ENCODE data around the gene PRSS22. TPM values are rescaled to one million over a fixed set of nuclear protein-coding genes. Genes with fewer than 3 reads are reported as not detected.

PRSS22 gene
- total and polyA plus RNA-seq, 4 donors = 0.31 to 1.5 TPM; not detected in 2

DNA sequence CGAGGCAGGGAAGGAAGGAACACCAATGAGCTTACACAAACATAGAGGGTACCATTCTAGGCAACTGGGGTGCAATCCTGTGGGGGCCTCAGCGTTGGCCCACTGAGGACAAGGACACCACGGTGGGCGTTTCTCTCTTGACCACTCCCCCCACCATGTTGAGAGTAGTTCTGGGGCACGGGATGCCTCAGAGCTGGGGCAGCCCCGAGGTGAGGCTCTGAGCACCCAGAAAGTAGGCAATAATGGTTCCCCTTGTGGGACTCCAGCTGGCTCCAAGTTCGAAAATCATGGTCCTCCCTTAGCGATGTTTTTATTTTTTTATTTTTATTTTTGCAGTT is 35.8 kb downstream of the PRSS22 start:
- ATAC-seq (ENCODE audit: low FRiP score) = no peak
- Histone ChIP-seq H3K4me1 (ENCODE audit: control insufficient read depth in 1 of 2, insufficient read depth in 2 of 2, low read length in 2 of 2) (no peaks in the 10 kb centered on the region), H3K4me3 (ENCODE audit: low read length in 2 of 2) (no peak overlapping the region), H3K27ac (ENCODE audit: low read depth in 1 of 2, low read length in 2 of 2) (no peak overlapping the region), H3K9me3 (ENCODE audit: control insufficient read depth, low read length) (peaks cover 1% of the 10 kb centered on the region), H3K27me3 (ENCODE audit: control insufficient read depth in 1 of 2, insufficient read depth in 2 of 2, low read length in 1 of 2) (no peaks in the 10 kb centered on the region), H3K36me3 (ENCODE audit: control insufficient read depth in 1 of 2, insufficient read depth in 2 of 2, low read length in 1 of 2) (no peaks in the 10 kb centered on the region)
- intact Hi-C loops (cut with DNase I) = no loop called here
- WGBS, 2 donors = 66 to 73% methylated on average over 8 of the region's 8 CpGs
- DNase-seq = peak in 1 of 2 donors; percentile 51

DNA sequence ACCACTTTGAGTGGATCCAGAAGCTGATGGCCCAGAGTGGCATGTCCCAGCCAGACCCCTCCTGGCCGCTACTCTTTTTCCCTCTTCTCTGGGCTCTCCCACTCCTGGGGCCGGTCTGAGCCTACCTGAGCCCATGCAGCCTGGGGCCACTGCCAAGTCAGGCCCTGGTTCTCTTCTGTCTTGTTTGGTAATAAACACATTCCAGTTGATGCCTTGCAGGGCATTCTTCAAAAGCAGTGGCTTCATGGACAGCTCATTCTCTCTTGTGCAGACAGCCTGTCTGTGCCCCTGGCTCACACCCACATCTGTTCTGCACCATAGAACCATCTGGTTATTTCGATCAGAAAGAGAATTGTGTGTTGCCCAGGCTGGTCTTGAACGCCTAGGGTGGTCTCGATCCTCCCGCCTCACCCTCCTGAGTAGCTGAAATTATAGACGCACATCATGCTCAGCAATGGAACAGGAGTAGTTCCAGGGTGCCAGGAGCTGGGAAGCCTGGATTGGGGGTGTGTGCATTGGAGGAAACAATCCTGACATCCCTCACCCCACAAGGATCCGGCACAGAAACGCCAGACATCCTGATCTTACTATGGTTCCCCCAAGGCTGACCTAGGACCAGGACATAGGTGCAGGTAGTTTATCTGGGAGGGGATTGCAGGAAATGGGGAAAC is 36.3 kb downstream of the PRSS22 start:
- H3K9me3 ChIP-seq (ENCODE audit: control insufficient read depth, low read length) = peaks cover 1% of the 10 kb centered on the region
- H3K27ac ChIP-seq (ENCODE audit: low read depth in 1 of 2, low read length in 2 of 2) = no peak overlapping the region
- no peaks in the 10 kb centered on the region for H3K4me1 ChIP-seq (ENCODE audit: control insufficient read depth in 1 of 2, insufficient read depth in 2 of 2, low read length in 2 of 2)
- peak; percentile 23 to 31 for DNase-seq
- 75 to 76% methylated on average over 9 of the region's 9 CpGs for WGBS, 2 donors
- H3K4me3 ChIP-seq (ENCODE audit: low read length in 2 of 2) = no peak overlapping the region
- intact Hi-C loops (cut with DNase I) = no loop called here
- no peaks in the 10 kb centered on the region for H3K27me3 ChIP-seq (ENCODE audit: control insufficient read depth in 1 of 2, insufficient read depth in 2 of 2, low read length in 1 of 2)
- ATAC-seq (ENCODE audit: low FRiP score) = no peak
- no peaks in the 10 kb centered on the region for H3K36me3 ChIP-seq (ENCODE audit: control insufficient read depth in 1 of 2, insufficient read depth in 2 of 2, low read length in 1 of 2)

GRCh38 chr16:2820836-2821486 is 37.0 kb downstream of the PRSS22 start:
- Histone ChIP-seq H3K9me3 (ENCODE audit: control insufficient read depth, low read length) (peaks cover 1% of the 10 kb centered on the region), H3K27me3 (ENCODE audit: control insufficient read depth in 1 of 2, insufficient read depth in 2 of 2, low read length in 1 of 2) (no peaks in the 10 kb centered on the region), H3K27ac (ENCODE audit: low read depth in 1 of 2, low read length in 2 of 2) (no peak overlapping the region), H3K4me3 (ENCODE audit: low read length in 2 of 2) (no peak overlapping the region), H3K4me1 (ENCODE audit: control insufficient read depth in 1 of 2, insufficient read depth in 2 of 2, low read length in 2 of 2) (no peaks in the 10 kb centered on the region), H3K36me3 (ENCODE audit: control insufficient read depth in 1 of 2, insufficient read depth in 2 of 2, low read length in 1 of 2) (no peaks in the 10 kb centered on the region)
- whole genome bisulfite sequencing, 2 donors = 74 to 81% methylated on average over 13 to 14 of the region's 14 CpGs
- intact Hi-C loops (cut with DNase I) = no loop called here
- DNase-seq (peak; percentile 12 to 57), ATAC-seq (ENCODE audit: low FRiP score) (no peak)

DNA sequence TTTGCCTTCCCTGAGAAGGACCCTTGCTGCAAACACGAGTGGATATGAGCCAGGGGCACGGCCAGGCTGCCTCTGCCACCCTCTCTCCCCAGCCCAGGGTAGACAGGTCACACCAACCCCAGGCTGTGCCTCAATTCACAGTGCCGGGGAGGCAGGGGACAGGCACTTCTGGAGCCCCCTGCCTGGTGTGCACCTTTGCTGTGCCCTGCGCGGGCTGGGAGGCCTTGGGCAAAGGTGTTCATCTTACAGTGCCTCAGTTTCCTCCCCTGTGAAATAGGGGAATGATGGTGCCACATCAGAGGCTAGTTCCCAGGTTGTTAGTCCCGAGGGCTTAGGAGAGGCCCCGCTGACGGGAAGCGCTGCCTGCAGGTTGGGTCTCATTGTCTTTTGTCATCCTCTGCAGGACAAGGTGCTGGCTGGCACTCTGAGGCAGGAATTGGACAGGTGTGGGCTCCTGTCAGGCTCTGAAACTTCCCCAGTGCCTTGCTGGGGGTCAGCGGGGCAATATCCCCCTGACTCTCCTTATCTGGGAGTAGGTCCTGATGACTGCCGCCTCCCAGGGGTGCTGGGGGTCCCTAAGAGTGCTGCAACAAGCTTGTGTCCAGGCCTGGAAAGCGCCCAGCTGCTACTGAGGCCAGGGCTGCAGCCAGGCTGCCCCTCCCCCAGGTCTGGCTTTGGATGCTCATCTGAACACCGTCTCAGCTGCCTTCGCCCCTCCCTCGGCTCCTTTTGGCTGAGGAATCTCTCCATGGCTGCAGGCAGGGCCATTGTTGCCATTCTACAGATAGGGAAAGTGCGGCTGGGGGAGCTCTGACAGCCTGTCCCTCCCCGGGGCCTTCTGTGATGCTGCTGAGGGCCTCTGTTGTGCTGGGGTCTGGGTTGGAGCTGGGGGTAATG is 37.8 kb downstream of the PRSS22 start:
- Histone ChIP-seq H3K9me3 (ENCODE audit: control insufficient read depth, low read length) (peaks cover 1% of the 10 kb centered on the region), H3K4me1 (ENCODE audit: control insufficient read depth in 1 of 2, insufficient read depth in 2 of 2, low read length in 2 of 2) (no peaks in the 10 kb centered on the region), H3K36me3 (ENCODE audit: control insufficient read depth in 1 of 2, insufficient read depth in 2 of 2, low read length in 1 of 2) (no peaks in the 10 kb centered on the region), H3K27me3 (ENCODE audit: control insufficient read depth in 1 of 2, insufficient read depth in 2 of 2, low read length in 1 of 2) (no peaks in the 10 kb centered on the region), H3K27ac (ENCODE audit: low read depth in 1 of 2, low read length in 2 of 2) (no peak overlapping the region), H3K4me3 (ENCODE audit: low read length in 2 of 2) (no peak overlapping the region)
- ATAC-seq (ENCODE audit: low FRiP score) (no peak), DNase-seq (peak; percentile 43 to 72)
- intact Hi-C loops (cut with DNase I) = no loop called here
- WGBS, 2 donors = 66 to 68% methylated on average over 16 to 17 of the region's 17 CpGs

- intact Hi-C loops (cut with DNase I) = no loop called here
- 79 to 82% methylated on average over 18 of the region's 18 CpGs for WGBS, 2 donors
- peak; percentile 25 to 53 for DNase-seq
- Histone ChIP-seq H3K9me3 (ENCODE audit: control insufficient read depth, low read length) (peaks cover 1% of the 10 kb centered on the region), H3K4me3 (ENCODE audit: low read length in 2 of 2) (no peak overlapping the region), H3K4me1 (ENCODE audit: control insufficient read depth in 1 of 2, insufficient read depth in 2 of 2, low read length in 2 of 2) (no peaks in the 10 kb centered on the region), H3K36me3 (ENCODE audit: control insufficient read depth in 1 of 2, insufficient read depth in 2 of 2, low read length in 1 of 2) (no peaks in the 10 kb centered on the region), H3K27ac (ENCODE audit: low read depth in 1 of 2, low read length in 2 of 2) (no peak overlapping the region), H3K27me3 (ENCODE audit: control insufficient read depth in 1 of 2, insufficient read depth in 2 of 2, low read length in 1 of 2) (no peaks in the 10 kb centered on the region)
- no peak for ATAC-seq (ENCODE audit: low FRiP score)
Observed at GRCh38 chr16:2819179-2819938, 38.6 kb downstream of the PRSS22 start.

DNA sequence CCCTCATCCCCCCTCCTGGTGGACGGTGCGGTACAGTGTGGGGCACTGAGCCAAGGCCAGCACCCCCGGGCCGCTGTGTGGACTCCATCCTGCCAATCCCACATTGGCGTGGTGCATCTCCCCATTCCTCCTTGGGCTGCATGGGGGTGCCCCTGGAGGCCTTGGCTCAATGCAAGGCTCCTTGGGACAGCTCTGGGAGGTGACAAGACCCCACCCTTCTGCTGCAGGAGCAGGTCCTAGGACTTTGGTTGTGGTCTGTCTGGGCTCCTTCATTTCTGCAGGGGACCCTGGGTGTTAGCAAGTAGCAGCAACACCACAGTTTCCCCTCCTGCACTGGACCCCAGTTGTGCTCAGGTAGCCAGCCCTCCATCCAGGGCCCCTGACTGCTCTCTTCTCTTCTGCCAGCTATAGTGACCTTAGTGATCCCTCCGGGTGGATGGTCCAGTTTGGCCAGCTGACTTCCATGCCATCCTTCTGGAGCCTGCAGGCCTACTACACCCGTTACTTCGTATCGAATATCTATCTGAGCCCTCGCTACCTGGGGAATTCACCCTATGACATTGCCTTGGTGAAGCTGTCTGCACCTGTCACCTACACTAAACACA is 39.6 kb downstream of the PRSS22 start:
- intact Hi-C loops (cut with DNase I) = no loop called here
- ATAC-seq (ENCODE audit: low FRiP score) = no peak
- no peaks in the 10 kb centered on the region for H3K27me3 ChIP-seq (ENCODE audit: control insufficient read depth in 1 of 2, insufficient read depth in 2 of 2, low read length in 1 of 2)
- H3K27ac ChIP-seq (ENCODE audit: low read depth in 1 of 2, low read length in 2 of 2) = no peak overlapping the region
- H3K4me3 ChIP-seq (ENCODE audit: low read length in 2 of 2) = no peak overlapping the region
- H3K36me3 ChIP-seq (ENCODE audit: control insufficient read depth in 1 of 2, insufficient read depth in 2 of 2, low read length in 1 of 2) = no peaks in the 10 kb centered on the region
- no peaks in the 10 kb centered on the region for H3K4me1 ChIP-seq (ENCODE audit: control insufficient read depth in 1 of 2, insufficient read depth in 2 of 2, low read length in 2 of 2)
- 83 to 86% methylated on average over 10 of the region's 10 CpGs for WGBS, 2 donors
- DNase-seq = peak; percentile 30 to 68
- peaks cover 1% of the 10 kb centered on the region for H3K9me3 ChIP-seq (ENCODE audit: control insufficient read depth, low read length)

- Histone ChIP-seq H3K27ac (ENCODE audit: low read depth in 1 of 2, low read length in 2 of 2) (no peak overlapping the region), H3K4me3 (ENCODE audit: low read length in 2 of 2) (no peak overlapping the region), H3K4me1 (ENCODE audit: control insufficient read depth in 1 of 2, insufficient read depth in 2 of 2, low read length in 2 of 2) (no peaks in the 10 kb centered on the region), H3K36me3 (ENCODE audit: control insufficient read depth in 1 of 2, insufficient read depth in 2 of 2, low read length in 1 of 2) (no peaks in the 10 kb centered on the region), H3K27me3 (ENCODE audit: control insufficient read depth in 1 of 2, insufficient read depth in 2 of 2, low read length in 1 of 2) (no peaks in the 10 kb centered on the region), H3K9me3 (ENCODE audit: control insufficient read depth, low read length) (peaks cover 1% of the 10 kb centered on the region)
- intact Hi-C loops (cut with DNase I) = no loop called here
- peak; percentile 38 to 71 for DNase-seq
- ATAC-seq (ENCODE audit: low FRiP score) = no peak
- 74 to 76% methylated on average over 62 to 68 of the region's 68 CpGs for WGBS, 2 donors
Observed at GRCh38 chr16:2817340-2818271, 40.4 kb downstream of the PRSS22 start.

Measured in aorta (tissue), 5 donors.